ENCODE data around the gene ZBTB20.

Gene ZBTB20

DNA sequence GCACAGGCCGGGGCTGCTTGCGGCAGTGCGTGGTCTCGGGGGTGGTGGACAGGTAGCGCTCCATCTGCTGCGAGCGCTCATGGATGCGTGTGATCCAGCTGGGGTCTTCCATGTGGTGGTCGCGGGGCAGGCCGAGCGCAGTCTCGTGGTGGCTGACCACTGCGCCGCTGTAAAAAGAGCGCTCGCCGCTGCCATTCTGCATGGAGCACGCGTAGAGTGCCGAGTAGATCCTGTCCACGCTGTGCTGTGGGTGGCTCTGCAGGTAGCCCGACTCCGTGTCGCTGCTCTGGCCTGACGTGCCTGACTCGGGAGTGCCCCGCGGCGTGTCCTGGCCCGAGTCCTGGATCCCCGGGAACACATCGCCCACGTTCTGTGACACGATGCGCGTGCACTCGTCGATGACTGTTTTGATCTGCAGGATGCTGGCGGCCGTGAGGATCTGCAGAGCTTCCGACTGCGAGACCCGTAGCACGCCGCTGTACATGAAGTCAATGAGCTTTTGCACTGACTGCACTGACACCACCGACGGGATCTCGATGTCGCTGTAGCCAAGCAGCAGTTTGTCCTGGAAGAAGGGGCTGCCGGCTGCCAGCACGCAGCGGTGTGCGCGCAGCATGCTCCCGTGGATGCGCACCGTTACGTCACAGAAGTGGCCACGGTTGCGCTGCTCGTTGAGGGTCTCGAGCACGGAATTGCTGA lies 795.8 kb downstream of the ZBTB20 start:
- no peak for DNase-seq

DNA sequence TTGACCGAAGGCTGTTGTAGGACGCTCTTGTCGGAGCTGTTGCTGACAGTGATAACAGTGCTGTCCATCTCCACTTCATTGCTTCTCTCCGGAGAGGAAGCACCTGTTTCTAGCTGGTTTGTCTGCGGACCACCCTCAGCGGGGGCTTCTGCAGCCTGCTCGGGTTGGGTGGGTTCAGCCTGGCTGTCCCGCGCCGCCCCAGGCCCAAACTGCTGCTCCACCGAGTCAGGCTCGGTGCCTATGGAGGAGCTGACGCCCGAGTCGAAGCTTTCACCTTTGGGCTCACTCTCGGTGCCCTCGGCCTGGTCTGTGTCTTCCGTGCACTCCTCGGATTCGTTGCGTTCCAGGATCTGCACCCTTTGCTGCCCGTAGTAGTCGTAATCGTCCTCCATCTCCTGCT lies 796.4 kb downstream of the ZBTB20 start:
- DNase-seq, result no peak

DNA sequence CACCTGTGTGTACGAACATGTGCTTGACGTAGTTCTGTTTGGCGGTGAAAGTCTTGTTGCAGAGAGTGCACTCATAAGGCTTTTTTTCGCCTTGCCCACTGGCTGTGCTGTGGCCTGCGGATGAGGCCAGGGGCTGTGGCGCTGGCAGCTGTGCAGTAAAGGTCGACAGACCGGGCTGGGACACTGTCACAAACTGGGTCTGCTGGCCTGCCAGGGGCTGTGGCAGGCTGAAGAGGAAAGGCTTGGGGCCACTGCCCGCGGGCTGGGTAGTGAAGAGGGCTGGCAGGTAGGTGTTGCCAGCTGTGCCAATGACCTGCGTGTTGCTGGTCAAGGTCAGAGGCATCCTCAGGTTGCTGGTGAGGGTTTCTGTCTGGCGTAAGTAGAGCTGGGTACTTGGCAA lies 796.8 kb downstream of the ZBTB20 start:
- DNase-seq, result no peak

DNA sequence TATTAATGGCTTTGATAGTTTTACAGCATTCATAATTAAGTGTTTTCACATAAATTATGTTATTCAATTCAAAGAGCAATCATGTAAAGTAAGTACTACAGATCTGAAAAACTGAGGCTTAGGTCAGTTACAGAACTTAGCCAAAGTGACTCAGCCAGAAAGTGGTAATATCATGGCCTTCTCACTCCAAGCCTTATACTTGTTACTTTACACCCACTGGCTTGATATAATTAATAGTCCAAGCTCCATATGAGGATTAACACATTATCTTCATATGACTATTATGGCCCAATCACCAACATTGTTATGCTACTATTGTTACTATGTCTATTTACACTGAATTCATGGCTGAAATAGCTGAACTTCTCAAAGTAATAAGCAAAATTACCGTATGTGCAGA lies 802.6 kb downstream of the ZBTB20 start:
- no peak for DNase-seq

DNA sequence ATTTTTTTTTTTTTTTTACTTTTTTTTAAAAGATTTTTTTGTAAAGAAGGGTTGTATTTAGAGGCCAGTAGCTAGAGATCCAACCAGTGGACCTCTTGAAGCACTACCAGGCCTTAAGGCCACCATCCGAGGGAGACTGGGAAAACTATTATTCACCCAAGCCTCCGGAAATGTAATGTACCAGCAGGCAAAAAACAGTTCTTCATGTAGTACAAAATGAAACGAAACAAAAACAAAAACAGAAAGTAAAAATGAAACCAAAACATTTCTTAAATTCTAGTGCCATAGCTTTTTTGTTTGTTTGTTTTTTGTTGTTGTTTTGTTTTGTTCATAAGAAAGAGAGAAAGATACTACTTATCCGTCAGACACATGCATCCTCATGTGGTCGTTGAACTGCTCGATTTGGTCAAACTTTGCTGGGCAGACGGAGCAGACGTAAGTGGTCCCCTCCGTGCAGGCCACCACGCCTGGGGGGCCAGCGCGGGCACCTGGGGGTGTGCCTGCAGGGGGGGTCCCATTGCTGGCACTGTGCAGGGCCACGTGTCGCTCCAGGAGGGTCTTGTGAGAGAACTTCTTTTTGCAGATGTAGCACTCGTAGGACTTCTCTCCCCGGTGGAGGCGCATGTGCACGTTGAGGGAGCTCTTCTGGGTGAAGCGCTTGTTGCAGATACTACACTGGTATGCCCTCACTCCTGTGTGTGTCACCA lies 808.3 kb downstream of the ZBTB20 start:
- DNase-seq, result no peak

DNA sequence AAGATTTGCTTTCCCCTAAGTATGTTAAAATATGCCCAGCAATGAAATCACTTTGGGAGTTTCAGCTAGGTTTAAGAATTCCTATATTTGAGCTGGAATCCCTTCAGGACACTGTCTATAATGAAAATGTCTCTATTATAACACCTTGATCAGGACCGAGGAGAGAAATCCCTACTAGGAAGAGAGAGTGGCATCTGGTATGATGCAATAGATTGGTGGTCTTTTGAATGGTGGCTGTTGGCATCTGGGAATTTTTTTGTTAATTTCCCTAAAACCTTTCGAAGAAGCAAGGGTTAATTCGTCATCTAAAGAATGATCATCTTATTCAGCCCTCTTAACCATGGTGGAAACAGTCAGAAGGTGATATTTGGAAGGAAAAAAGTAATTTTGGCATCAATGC lies 810.2 kb downstream of the ZBTB20 start:
- no peak for DNase-seq

DNA sequence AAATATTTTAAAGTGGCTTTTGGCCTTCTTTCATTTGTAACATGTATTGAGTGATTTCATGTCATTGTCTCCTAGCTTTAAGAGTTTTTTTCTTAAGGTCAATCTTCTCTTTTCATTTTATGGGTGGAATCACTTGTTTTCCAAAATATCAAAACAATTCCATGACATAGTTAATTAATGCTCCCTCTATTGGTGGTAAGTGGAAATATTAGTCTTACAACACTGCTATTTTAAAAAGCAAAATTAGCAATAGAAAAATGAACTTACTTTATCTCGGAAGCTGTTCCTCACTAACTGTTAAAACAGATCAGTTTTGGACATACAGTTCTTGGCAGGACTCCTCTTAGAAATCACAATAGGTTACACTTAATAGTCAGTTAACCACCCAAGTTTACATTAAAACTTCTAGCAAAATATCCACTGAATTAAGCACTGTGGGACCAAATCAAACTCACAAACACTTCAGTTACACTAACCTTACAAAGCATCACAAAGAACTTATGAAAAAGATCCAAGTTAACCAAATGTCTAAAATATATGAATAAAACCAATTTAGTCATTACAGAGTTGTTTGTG lies 810.9 kb downstream of the ZBTB20 start:
- no peak for DNase-seq

DNA sequence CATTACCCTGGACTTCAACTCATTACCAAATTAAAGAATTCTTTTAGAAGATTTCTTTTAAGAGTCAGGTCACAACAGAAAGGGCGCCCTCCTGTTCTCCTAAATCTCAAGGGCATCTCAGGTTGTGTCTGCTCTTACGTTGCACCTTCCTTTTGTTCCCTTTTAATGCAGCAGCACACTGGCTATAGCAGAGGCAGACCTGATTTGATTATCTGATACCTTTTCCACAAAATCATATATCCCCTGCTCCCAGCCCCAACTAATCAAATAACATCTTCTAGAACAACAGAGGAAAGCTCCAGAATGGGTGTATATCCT lies 813.2 kb downstream of the ZBTB20 start:
- DNase-seq, result no peak

DNA sequence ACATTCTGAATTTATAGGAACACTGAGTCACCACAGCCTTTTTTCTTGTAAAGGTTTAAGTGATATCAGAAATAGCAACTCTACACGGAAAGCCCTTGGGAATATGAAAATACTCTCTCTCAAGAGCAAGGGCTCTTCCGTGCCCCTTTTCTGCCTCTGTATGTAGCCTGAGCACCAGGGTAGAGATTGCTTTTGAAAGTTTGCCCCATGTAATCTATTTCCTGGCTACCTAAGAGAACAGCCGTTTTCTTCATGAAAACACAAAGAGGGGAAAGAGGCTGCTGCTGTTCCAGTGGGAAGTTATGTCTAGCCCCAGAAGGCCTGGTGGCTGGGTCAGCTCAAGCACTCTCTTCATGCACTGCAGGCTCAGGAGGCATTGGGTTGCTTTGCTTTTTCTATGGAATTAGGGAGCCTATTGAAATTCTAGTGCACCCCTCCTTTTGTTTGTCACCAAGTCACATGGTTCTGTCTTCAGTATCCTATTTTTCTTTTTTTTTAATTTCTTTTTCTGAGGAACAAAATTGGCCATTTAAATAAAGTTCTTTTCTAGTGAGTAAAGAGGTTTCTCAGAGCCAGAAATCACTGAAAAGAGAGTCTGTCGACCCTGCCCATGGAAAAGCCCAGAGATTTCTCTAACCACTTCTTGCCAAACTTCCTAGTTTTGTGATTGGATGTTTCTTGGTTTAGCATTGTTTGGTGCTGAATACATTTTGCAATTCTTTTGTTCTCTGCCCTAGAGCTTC lies 813.7 kb downstream of the ZBTB20 start:
- DNase-seq, result no peak

DNA sequence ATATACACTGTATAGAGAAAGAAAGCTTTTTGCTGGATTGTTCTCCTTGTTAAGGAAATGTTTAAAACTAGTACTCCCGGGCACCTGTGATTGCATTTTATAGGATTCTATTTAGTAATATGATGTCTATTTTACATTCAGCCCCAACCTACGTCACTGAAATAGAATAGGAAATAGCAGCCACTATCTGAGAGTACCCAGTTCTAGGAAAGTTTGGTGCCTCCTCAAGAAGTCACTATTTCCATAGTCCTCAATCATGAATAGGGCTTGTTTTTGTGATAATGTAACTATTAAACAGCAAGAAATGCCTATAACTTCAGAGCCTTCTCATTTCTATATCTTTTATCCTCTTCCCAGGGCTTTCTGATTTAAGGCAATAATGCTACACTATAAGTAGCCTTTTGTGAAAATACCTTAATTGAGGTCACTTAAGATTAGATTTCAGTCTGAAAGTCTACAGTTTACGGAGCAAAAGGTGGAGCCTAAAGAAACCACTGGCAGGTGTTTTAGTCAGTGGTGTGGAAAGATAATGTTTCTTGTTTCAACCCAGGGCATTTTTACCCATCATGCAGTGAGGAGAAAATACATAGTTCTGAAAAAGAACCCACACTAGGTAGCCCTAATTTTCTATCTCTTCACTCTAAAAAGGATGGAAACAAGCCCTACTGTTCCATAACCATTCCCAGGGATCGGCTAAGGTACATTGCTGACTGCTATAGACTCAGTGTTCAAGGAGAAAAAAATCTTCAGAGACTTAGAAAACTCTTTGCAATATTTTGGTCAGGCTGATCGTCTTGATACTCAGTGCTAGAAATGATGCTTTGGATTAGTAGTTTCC lies 814.5 kb downstream of the ZBTB20 start:
- DNase-seq, result no peak

DNA sequence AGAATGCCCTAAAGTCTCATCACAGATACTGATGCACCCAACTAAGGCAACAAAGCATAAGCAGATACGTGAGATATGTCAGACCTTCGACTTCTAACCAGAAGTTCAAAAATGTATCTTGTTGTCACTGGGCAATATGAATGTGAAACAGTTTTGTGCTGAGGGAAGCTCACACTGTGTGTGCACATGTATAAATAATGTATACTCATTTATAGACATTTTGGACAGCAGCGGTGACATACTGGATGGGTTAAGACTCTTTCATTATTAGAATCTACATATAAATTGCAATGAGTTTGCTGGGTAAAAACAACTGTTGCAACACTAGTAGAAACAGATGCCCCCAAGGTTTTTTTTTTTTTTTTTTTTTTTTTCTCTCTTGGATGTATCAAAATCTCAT lies 815.4 kb downstream of the ZBTB20 start:
- DNase-seq, result no peak

DNA sequence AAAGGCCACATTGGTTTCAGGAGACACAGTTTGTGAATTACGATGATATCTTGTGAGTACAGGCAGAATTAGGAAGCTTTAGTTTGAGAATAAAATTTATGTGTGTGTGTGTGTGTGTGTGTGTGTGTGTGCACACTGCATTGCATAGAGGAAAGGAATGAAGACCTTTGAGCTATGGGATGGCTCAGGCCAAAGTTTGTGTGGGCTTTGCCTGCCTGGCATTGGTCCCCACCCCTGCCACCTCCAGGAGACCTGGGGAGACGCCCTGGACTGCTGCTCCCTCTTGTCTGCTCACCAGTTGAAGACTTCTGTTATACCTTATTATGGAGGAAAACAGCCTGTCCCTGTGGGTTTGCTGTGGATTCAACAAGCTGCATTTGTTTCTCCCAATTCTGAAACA lies 816.1 kb downstream of the ZBTB20 start:
- no peak for DNase-seq

DNA sequence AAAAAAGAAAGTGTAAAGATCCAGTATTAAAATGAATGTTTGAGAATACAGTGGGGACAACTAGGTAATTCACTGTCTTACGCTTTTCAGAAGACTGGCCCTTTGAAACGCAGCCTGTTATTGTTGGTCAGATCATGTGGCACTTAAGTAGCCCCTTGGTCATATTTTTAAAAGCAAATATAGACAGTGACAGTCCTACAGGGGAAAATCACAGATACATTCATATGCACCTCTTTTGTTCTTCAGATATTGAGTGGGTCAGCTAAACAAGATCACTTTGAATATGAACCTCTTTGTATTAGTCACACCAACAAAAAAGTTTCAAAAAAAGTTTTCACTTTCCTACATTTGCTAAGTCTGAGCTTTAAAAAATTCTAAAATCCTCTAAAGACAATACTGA lies 817.3 kb downstream of the ZBTB20 start:
- no peak for DNase-seq

DNA sequence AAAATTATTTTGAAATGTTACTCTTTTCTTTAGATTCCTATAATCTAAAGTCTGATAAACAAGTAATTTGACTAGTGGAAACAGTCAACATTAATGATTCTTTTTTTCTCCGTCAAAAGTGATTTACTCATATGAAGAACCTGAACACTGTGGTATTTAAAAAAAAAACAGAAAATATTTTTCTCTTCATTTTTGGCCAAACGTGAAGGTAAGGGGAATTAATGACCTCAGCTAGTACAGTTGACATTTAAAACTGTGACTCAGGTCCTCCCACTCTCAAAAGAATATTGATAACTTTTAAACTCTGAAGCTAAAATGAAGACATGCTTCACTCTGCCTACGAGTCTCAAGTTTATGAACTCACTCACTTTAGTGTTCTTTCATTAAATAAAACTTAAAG lies 818.7 kb downstream of the ZBTB20 start:
- no peak for DNase-seq

DNA sequence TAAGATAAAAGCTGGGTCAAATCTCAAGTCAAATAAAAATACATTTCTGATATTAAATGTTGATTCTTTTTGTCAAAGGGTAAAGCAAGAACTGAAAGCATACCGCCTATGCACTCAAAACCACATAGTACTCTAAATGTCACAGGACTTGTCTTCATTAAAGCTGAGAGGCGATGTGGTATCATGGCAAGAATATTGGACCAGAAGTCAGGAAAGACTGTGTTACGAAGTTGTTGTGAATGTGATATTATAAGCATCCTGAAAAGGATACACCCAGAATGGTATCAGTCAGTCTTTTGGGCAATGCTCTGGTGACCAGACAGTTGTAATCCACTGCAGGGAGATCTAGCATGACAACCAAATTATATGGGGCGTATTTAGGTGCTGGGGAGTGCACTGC lies 819.4 kb downstream of the ZBTB20 start:
- no peak for DNase-seq

DNA sequence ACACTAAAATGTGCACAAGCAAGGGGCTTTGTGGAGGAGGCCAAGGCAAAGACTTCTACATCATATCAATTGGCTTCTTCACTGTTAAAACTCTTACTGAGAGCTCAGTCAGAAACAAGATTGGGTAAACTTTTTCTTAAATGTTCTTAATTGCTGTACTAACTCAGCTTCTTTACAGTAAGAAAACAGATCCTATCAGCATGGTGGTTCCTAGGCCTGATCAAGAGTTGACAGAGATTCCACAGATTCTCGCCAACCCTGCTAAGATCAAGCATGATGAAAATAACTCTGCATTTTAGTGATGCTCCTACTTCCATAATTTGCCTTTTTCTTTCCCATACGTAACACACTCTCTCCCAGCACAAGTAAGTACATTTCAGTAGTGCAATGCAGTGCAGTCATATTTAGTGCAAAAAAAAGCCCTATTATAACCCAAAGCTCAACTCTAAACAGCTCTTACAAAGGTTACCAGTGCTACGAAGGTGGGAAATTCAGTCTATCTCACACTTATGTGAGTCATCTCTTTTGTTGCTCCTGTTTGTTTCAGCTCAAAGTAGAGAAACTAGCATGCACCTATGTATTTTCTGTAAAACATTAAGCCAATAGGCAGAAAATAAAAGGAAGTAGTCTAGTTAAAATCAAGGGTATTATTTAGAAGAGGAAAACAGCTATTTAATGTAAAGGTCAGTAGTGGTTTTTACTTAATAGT lies 823.4 kb downstream of the ZBTB20 start:
- no peak for DNase-seq

DNA sequence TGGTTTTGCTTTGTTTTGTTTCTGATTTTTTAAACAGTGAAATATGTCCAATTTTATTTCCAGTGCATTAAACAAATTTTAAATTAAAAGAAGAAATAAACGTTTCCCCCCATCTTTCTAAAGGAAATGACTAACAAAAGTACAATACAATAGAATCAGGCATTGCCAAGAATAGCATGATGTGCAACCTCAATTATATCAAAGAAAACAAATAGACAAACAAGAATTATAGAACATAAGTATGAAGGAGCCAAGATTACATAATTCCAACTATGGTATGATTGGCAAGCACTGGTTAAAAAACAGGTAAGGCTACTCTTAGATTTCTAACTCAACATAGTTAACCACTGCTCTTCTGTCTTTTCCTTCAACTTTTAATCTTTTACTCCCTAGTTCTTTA lies 826.8 kb downstream of the ZBTB20 start:
- DNase-seq, result no peak

DNA sequence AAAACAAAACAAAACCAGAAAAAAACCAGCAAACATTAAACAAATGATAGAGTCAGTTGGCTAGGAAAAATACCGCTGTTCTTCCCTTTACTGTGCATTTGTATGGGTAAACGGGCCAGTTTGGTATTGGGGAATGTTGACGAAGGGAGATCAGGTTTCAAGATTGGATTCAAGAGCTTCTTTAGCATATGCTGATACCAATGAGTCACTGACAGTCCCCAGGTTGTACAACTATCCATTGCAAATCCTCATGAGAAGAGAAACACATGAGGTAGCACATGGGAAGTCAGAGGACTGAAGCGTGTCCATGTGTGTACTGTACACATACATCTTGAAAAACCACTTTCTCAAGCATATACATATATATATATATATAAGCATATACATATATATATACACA lies 827.6 kb downstream of the ZBTB20 start:
- DNase-seq, result peak; percentile 48

DNA sequence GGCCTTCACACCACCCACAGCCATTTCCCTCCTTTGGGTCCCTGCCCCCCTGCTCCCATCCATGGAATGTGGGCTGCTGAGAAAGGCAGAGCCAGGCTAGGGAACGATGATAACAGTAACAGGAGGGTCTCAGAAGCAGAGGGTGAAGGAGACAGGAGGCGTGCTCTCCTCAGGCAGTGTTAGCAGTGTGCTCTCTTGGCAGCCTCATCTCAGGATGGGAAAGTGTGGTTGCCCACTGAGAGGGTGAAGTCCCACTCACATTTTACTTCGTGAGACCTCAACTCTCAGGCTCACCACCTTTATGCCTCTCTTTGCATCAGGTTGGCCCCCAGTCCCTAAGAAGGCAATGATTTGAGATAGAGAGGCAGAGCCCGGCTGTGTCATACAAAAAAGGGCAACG lies 828.8 kb downstream of the ZBTB20 start:
- DNase-seq, result no peak

DNA sequence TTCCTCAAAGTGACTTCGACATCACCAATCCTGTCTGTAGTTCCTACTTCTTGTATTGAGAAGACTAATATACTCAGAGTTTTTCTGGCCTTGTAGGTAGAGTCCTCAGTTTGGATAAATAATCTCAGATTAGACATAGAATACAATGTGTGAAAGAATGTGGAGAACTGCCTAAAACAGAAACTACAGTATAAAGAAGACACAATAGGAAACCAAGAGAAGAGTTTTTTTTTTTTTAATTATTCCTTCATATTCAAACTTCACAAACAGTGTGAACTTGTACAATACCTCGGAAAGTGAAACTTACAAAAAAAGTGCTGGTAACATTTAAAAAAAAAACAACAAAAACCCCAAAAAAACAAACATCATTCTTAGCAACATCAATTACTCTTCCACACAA lies 832.8 kb downstream of the ZBTB20 start:
- DNase-seq, result no peak

DNA sequence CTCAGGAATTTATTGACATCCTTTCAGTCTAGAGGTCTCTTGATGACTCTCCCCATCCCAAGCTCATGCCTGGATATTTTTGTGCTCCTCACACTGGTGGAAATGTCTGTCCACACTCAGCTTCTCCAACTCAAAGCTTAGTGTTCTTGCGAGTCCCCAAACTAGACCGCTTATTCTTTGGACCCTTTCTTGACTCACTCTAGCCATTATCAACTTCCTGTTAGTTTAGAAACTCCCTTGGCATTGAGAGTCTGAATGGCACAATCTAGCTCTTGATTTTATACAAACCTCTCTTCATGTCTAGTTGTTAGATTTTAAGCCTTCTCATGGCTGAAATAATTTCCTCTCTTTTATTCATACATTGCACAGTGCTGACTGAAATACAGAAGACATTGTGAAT lies 833.7 kb downstream of the ZBTB20 start:
- DNase-seq, result no peak

DNA sequence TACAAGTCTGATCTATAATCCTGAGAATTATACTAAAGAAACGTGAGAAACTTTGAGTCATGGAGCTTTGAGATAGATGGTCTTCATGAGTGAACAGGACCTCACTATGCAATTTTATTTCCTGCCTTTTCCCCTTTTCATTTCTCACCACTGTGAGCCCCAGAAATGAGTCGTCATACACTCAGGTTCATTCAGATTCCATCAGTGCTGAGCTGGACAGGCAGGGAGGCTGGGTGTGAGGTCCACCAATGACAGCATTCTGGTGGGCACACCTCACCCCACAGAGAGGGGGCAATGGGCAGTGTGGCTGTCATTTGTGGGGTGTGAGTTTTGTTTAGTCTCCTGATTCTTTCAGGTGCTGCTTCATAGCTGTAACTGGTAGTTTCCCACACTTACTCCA lies 836.4 kb downstream of the ZBTB20 start:
- no peak for DNase-seq

All from DMS79 treated with DMSO at 0.1 percent for 48 hours (cell line).